Measurements from ENCODE around the gene GLT1D1.

- TF ChIP-seq NFRKB (IDR thresholded peaks at IDR 0.05) (no peak), HDGF (IDR thresholded peaks at IDR 0.05; ENCODE audit: borderline replicate concordance) (no peak), SP1 (IDR thresholded peaks at IDR 0.05) (no peak), FOXA1 (IDR thresholded peaks at IDR 0.05) (no peak), ZNF384 (IDR thresholded peaks at IDR 0.05) (no peak), FOXM1 (IDR thresholded peaks at IDR 0.05; ENCODE audit: borderline replicate concordance) (no peak), SUZ12 (IDR thresholded peaks at IDR 0.05) (no peak)
- TF ChIP-seq, protein P1, sequence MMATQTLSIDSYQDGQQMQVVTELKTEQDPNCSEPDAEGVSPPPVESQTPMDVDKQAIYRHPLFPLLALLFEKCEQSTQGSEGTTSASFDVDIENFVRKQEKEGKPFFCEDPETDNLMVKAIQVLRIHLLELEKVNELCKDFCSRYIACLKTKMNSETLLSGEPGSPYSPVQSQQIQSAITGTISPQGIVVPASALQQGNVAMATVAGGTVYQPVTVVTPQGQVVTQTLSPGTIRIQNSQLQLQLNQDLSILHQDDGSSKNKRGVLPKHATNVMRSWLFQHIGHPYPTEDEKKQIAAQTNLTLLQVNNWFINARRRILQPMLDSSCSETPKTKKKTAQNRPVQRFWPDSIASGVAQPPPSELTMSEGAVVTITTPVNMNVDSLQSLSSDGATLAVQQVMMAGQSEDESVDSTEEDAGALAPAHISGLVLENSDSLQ (IDR thresholded peaks at IDR 0.05) = no peak
These were observed 80.6 kb downstream of the GLT1D1 start for GRCh38 chr12:128933926-128934325.
